ENCODE results near the gene IL23R.
"Not testable (repeated sequence)": the region's sequence is repeated elsewhere in the genome, so short reads cannot be mapped to it uniquely, and the experiment has no call there.

Gene IL23R, protein sequence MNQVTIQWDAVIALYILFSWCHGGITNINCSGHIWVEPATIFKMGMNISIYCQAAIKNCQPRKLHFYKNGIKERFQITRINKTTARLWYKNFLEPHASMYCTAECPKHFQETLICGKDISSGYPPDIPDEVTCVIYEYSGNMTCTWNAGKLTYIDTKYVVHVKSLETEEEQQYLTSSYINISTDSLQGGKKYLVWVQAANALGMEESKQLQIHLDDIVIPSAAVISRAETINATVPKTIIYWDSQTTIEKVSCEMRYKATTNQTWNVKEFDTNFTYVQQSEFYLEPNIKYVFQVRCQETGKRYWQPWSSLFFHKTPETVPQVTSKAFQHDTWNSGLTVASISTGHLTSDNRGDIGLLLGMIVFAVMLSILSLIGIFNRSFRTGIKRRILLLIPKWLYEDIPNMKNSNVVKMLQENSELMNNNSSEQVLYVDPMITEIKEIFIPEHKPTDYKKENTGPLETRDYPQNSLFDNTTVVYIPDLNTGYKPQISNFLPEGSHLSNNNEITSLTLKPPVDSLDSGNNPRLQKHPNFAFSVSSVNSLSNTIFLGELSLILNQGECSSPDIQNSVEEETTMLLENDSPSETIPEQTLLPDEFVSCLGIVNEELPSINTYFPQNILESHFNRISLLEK

DNA sequence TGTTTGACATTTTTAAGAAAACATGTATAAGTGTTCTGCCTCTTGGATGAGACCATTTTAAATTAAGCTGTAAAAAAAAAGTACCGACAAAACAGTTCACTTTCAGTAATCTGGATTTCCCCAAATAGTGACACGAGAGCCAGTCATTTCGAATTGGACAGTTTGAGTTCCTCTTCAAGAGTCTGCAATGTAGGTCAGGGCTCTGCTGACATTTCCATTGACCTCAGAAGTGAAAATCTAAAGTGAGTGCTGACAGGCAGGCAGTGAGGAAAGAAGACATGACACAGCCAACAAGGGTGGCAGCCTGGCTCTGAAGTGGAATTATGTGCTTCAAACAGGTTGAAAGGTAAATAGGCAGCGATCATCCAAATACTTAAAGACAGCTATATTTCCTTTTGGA, at the start of gene IL23R:
Gene IL23R, plus strand, starts transcription at position 259 of the 400 bp plus-strand sequence. CDS start 1,667 bp downstream, outside the sequence.
- DNase-seq, result no peak

DNA sequence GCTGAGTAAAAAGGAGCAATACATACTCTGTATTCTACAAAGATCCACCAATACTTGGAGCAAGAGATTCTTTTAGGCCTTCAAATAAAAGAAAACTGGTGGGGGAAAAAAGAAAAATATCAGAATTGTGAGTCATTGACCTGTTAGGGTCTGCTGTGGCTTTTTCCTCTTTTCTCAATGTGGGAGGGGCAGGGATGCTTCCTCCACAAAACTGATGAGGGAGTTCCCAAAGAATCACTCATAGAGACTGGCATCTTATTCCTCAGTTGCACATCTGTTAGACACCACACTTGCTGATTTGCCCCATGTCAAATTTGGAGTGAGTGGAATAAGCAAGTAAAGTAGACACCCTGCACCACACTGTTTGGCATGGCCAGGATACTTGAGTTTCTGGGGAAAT, 48.1 kb upstream of the IL23R start:
- no peak for DNase-seq

DNA sequence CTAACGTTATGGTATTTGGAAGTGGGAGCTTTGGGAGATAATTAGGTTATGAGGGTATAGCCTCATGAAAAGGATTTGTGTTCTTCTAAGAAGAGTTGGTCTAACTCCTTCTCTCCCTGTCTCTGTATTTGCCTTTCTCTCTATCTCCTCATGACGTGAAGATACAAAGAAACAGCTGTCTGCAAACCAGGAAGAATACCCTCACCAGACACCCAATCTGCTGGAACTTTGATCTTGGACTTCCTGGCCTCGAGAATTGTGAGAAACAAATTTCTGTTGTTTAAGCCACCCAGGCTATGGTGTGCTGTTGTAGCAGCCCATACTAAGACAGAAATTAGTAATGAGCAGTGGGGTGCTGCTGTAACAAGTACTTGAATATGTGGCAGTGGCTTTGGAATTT, 47.6 kb upstream of the IL23R start:
- DNase-seq, result no peak

DNA sequence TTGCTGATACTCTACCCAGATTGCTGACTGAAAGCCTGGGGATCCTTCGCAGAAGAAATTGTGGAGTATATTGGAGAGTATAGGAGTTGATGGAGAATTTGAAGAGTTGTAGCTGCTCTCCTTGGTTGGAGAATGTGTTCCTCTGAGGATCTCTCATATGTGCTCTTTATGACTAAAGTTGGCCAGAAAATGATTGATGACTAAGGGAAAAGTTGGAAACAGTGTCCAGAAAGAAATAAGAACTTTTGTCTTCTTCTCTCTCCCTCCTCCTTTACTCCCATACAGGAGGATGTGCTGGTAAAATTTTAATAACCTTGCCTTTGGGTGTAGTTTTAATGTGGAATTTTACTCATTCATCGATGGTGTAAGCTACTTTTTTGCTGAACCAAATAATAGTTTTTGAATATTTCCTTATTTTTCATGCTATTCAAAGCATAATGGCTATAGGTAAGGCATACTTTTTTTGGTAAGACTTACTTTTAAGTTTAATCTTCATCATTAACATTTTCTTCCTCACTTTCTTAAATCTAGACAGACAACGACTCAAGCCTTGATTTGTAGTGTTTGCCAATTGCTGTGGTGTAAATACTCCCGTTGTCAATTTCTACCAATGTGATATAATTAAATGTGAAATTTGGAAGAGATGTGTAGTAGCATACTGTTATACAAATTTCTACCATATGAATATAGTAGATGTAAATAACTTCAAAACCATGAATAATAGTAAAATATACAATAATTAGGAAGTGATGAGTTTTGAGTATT, 45.2 kb upstream of the IL23R start:
- DNase-seq, result no peak

DNA sequence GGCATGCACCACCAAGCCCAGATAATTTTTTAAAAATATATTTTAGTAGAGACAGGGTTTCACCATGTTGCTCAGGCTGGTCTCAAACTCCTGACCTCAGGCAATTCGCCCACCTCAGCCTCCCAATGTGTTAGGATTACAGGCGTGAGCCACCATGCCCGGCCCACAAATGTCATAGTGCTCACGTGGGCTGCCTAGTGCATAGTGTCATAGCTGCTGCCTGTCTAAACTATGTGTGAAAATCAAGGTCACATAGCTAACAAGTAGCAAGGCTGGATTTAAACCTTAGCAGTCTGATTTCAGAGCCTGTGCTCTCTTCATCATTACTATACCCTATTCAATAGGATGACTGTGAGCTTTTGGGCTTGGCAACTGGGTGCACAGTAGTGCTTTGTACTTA, 41.8 kb upstream of the IL23R start:
- DNase-seq, result no peak

DNA sequence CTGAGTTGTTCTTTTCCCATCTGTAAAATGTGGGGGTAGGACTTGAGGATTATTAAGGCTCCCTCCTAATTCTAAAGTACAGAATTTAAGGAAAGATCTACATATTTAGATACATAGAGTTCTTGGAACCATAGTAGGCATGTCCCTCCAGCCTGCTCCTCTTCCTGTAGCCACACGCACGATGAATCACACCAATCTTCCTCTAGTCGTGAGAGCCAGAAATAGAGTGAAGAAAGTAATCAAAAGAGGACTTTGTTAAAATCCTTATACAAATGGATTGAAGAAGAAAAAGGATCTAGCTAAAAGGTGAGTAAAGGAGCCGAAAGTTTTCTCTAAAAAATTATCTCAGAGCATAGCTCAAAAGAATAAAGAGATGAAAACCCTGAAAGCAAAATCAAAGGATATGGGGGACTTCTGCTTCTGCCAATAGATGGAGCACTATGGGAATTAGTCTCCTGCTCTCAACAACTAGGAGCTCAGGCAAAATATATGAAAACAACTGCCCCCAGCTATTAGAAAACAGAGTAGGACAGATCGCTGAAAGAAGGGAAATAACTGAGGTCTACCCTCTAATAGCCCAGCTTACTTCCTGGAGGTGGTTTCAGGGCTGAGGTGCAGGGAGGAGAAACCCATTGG, 40.0 kb upstream of the IL23R start:
- no peak for DNase-seq

DNA sequence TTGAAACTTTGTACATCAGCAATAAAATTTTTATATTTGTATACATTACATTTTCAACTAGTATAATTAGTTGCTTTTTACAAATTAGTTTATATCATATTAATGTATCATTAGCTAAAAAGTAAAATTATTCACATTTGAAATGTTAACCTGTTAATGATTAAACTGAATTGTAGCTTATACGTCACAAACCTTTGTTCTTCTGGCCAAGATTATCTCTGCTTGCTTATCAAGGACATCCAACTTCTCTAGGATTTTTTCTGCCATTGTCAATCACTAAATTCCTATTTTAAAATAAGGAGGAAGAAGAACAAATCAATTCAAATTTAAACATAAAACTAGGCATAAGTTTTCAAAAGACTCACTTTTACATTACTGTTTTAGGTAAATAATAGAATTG, 39.3 kb upstream of the IL23R start:
- no peak for DNase-seq

DNA sequence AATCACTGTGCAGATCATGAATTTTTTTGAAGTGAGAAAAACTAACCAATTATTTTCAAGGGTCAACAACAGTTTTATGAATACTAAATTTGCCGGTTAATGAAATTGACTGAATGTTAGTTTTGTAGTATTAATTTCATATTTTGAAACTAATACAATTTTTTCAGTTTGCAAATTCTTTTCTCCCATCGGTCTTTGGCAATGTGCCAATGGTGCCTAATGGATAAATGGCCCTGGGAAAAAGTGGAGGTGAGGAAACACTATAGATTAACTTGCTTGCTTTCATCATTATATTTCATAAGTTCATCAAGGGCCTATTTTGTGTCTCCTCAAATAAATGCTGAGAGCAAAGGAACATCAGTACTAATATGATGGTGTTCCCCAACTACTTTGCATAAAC, 35.6 kb upstream of the IL23R start:
- no peak for DNase-seq

DNA sequence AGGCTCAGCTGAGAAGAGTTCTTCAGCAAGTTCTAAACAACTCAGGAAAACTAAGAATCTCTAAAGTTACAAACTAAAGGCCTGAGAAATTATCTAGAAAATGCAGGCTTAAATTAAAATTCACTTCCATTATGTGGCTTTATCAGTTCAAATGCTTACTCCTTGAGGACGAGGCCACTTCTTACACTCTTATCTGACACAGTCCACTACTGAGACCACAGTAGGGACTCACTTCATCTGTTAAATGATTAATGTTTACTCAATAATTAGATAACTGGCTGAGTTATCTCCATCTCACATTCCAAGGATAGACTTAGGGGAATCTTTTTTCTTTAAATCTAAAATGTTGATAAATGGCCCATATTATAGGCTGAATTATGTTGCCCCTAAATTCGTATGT, 33.1 kb upstream of the IL23R start:
- DNase-seq, result no peak

DNA sequence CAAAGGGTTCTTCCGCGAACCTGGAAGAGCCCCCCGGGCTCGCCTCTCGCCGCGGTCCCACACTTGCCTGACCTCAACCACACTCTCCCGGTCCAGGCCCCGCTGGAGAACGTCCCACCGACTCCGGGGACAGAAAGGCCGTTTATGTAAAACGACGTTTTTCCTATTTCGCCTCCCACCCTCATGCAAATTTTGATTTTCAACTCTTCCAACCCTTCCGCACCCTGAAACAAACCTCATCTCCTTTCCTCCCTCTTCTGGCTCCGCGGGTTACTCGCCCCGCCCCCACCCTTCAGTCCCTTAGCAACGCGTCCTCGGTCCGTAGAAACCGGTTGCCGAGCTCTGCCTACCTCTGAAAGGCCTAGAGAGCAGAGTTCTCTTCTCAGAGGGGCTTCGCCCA, 31.6 kb upstream of the IL23R start, which contains the start of gene C1orf141:
Gene C1orf141, minus strand, starts transcription at position 276 of the 400 bp plus-strand sequence. CDS start 7,730 bp downstream, outside the sequence.
- no peak for DNase-seq

DNA sequence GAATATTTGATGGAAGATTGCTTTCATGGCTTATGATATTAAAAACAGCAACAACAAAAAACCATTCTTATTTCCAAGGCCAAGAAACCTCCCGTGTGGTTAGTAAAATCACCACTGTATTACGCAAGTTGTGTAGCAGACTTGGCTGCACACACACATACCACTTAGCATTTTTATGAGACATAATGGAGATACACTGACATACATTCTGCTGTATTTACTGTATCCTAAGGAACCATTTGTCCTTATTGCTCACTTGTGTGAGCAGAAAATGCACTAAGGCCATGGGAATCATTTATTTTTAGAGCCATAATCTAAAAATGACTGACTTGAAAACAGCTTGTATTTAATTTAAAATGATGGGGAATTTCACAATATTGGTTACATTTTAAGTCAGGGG, 30.9 kb upstream of the IL23R start:
- DNase-seq, result no peak

DNA sequence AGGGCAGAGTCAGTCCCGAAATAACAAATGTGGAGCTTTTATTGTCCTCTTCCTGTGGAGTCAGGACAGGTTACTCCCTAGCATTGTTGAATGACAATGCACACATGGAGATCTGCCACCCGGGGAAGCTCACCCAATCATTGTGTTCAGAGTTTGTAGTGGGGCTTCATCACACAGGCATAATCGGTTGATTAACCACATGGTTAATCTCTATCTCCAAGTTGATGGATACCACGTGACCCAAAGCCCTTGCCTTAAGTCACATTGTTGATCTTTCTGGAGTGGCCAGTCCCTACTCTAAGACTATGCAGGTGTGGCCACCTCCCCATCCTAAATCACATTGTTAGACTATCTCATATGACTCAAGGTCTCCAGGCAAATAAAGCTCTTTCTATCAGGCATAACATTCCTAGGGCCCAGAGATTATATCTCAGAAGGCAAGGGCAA, 28.9 kb upstream of the IL23R start:
- no peak for DNase-seq

DNA sequence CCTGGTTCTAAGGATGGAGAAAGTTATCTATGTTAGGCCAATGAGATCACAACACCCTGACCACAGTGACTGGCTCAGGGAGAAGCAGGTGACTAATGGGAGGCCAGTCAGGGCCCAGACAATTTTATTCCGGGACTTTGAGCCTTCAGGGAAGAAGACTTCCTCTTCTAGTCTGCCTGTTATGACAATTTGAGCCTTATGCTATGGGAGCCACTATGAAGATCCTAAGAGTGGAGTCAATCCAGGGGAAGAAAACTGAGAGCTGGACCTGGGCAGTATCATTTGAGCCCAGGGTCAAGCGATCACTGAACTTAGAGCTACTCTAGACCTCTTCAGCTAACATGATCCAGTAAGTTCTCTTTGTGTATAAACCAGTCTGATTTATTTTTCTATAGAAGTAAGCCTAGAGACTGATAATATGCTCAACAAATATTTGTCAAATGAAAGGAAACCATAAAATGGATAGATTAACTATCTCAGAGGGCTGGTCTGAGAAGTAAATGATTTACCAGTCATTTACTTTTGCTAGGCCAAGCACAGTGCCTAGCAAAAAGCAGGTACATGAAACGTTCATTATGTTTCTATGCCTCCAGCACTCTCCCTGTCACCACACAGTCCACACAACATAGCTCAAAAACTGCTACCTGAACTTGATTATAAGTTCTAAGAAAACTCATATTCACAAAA, 27.3 kb upstream of the IL23R start:
- DNase-seq, result no peak

DNA sequence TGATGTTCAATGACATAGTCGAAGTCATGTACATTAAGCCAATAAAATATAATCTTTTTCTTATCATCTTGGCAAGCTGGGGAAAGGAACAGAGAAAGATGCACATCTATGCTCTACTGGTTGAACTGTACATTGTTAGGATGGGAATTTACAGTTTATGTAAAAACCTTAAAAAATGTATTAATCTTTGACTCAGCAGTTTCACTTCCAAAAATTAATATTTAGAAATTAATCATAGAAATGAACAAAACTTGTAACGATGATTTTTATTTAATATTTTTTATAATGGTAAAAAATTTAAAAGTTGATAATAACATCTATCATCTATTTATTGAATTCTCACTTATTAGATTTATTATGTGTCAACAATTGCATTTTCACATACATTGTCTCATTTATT, 25.8 kb upstream of the IL23R start:
- DNase-seq, result no peak

DNA sequence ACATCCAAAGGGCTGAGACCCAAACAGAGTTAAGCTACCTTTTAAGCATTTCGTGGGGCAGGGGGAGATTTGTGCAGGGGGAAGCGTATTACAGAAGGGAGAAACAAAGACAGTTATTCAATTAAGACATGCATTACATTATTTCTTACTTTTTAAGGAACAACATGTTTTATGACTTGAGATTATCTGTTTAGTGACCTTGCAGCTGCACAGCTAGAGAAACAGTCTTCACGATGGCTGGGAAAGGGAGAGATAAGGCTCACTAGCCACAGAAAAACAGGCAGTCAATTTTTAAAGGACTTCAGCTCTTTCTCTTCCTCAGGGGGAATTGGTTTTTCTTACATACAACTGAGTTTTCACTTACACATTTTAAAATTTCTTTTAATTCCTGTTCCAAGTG, 24.4 kb upstream of the IL23R start:
- not testable (repeated sequence) for DNase-seq

DNA sequence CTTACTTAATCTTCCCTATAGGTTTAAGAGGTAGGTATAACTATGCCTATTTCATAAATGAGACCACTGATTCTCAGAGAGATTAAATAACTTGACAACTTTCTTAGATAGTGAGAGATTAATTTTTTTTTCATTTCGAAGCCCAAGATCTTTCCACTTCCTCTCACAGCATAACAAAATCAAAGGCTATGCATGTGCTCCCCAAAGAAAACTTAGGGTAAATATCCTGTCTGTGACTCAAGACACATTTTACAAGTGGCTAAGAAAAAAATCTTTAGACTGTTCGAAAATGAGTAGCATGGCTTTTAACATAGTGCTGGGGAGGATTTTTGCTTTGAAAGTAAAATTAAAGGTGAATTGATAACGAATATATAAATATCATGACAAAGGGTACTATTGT, 23.3 kb upstream of the IL23R start:
- DNase-seq, result no peak

DNA sequence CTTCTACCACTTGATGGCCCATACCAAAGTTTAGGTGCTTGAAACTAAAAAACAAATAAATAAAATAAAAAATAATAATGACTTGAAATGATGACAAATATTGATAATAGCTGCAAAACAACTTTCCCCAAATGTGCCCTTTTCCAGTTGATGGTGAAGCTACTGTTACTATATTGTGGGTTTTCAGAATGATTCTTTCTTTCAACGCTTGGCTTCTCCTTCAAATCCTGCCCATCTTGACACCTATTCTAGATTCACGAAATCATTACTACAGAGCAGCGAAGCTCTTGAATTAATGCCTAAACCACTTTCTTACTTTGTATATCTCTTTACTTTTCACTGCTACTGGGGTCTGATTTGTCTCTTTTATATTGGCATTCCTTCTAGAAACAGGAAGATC, 22.3 kb upstream of the IL23R start:
- no peak for DNase-seq

DNA sequence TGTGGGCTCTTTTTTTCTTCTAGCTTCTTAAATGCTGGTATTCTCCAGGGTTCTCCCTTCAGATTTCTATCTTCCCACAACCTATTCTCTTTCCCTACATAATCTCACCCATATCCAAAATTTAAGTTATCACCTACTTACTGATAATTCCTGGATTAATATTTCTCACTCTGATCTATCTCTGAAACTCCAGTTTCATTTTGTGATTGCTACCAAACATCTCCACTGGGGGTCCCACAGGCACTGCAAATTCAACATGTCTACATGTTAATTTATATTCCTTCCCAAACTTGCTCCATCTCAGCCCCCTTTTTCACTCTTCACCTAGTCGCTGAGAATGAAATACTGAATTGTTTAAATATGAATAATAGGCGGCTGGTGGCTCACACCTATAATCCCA, 21.6 kb upstream of the IL23R start:
- DNase-seq, result no peak

DNA sequence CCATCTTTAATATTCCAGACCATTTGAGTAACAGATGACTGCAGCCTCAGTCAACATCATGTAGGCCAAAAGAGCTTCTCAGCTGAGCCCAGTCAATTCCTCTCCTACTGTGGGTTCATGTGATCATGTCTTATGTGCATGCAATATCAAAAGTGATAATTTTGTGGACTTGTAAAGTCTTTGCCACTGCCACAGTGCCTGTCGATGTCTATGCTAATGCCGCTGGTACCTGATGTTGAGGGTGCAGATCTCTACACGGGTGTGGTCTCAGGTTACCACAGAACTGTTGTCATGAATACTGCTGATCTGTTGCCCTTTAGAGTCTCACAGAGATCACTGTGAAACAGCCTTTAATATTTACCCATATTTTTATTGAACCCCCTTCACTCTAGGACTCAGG, 20.2 kb upstream of the IL23R start:
- DNase-seq, result no peak

DNA sequence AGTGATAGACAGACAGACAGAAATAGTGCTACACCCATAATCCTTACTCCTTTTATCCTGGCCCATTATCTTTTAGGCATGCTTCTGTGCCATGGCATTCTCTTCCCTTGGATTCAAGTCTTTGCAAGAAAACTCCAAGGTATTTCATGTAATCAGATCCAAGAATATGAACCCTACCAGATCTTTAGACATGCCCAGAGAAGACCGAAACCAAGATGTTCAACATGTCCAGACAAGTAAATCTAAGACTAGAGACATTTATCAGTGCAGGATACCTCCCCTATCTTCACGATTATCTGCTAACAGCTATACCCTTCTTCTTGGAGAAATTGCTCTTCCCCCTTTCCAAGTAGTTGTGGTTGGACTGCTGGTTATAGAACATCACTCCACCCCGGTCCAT, 19.7 kb upstream of the IL23R start:
- DNase-seq, result no peak

DNA sequence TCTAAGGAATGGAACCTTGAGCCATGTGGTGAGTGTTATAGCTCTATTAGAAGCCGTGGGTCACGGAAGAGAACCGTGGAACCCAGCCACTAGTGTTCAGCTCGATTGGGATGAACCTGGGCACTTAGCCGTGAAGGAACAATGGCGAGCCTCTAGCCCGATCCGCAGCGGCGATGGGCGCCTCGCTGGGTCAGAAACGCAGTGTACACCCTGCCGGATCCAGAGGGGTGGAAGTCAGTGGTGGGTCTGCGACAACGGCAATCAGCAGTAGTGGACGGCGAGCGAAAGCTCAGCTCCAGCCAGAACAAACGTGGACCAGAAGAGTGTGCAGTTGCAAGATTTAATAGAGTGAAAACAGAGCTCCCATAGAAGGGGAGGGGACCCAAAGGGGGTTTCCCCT, 18.3 kb upstream of the IL23R start:
- DNase-seq, result not testable (repeated sequence)

DNA sequence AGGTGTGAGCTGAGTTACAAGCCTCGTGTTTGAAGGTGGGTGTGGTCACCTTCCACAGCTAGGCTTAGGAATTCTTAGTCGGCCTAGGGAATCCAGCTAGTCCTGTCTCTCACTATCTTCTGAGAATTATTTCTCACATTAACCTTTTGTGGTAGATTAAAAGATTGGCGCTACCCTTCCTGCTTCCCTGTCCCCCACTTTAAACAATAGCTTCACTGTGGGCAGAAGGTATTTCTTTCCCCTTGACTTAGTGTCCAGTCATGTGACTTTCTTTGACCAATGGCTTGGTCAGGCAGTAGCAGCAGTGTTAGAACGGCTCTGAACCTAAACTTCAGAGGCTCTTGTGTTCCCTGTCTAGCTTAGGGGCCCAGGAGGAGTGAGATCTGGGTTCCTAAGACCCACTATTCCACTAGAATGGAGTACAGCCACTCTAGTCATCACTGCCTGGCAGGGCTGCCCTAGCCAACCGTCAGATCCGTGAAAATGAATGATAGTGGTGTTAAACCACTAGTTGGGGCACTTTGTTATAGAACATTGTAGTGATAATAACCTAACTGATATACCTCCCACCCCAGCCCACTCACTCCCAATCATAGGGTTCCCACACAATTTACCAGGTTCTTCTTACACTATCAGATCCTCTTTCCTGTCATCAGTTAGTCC, 17.6 kb upstream of the IL23R start:
- DNase-seq, result no peak

Measured in T1000 (cell line).